PC-3 (cell line): Measurements from ENCODE around the gene FZR1. TPM values are rescaled to one million over a fixed set of nuclear protein-coding genes. Genes with fewer than 3 reads are reported as not detected.

Experiments used
- ATAC-seq: fragments of 200-7000 bp; cut with Tn5 transposase; 2 replicates; pipeline ENCODE4 v1.9.1; 2020; ENCODE audit warnings: mild to moderate bottlenecking, moderate library complexity
- BruUV-seq: library from RNA; stranded (reverse); fragments of 400-500 nt; replicated peaks from 2 replicates; lab custom pipeline; 2021; lab: Mats Ljungman, UMichigan
- CTCF ChIA-PET: fragments of 300-600 bp; sonication (Branson Sonifier 250); formaldehyde crosslinking; loops from one replicate; lab custom pipeline; 2022; ENCODE audit warnings: antibody characterized with exemption; lab: Charles Lee
- POLR2A ChIA-PET: fragments of 300-600 bp; sonication (Branson Sonifier 250); formaldehyde crosslinking; loops from one replicate; lab custom pipeline; 2022; ENCODE audit warnings: antibody characterized with exemption; ENCODE audit not compliant: unreplicated experiment; lab: Charles Lee
- DNase-seq: peaks from one replicate; pipeline ENCODE4 v3.0.0-alpha.2; 2015
- H2AFZ ChIP-seq: fragments of 300-600 bp; sonication (generic); 2 replicates; pipeline ENCODE4 v1.6.0; 2016; ENCODE audit warnings: antibody characterized with exemption, low read length
- H3F3A ChIP-seq: fragments of 300-600 bp; sonication (generic); one replicate; pipeline ENCODE4 v1.6.0; 2017; ENCODE audit warnings: antibody characterized with exemption, low read length, control low read depth, mild to moderate bottlenecking; ENCODE audit not compliant: unreplicated experiment
- H3K27ac ChIP-seq: fragments of 300-600 bp; sonication (generic); 2 replicates; pipeline ENCODE4 v1.5.1; 2016; ENCODE audit warnings: mild to moderate bottlenecking, low read length
- H3K27me3 ChIP-seq: fragments of 300-600 bp; sonication (generic); 2 replicates; pipeline ENCODE4 v1.6.1; 2016; ENCODE audit warnings: low read length, mixed read lengths
- H3K36me3 ChIP-seq: fragments of 300-600 bp; sonication (generic); 2 replicates; pipeline ENCODE4 v1.6.1; 2016; ENCODE audit warnings: low read depth, mixed run types, low read length, mixed read lengths
- H3K4me1 ChIP-seq: fragments of 300-600 bp; sonication (generic); 2 replicates; pipeline ENCODE4 v1.5.1; 2016; ENCODE audit warnings: low read length; ENCODE audit not compliant: insufficient read depth
- H3K4me2 ChIP-seq: fragments of 300-600 bp; sonication (generic); 2 replicates; pipeline ENCODE4 v1.6.0; 2016; ENCODE audit warnings: low read length
- H3K4me3 ChIP-seq: fragments of 300-600 bp; sonication (generic); 2 replicates; pipeline ENCODE4 v1.5.1; 2016; ENCODE audit warnings: mild to moderate bottlenecking, low read length, mixed read lengths
- H3K79me2 ChIP-seq: fragments of 300-600 bp; sonication (generic); 2 replicates; pipeline ENCODE4 v1.6.1; 2017; ENCODE audit warnings: low read length, mixed read lengths
- H3K9ac ChIP-seq: fragments of 300-600 bp; sonication (generic); 2 replicates; pipeline ENCODE4 v1.6.0; 2016; ENCODE audit warnings: mild to moderate bottlenecking, low read length
- H3K9me2 ChIP-seq: fragments of 300-600 bp; sonication (generic); replicated peaks from 2 replicates; pipeline ENCODE4 v1.6.1; 2016; ENCODE audit warnings: mixed run types, low read length, mixed read lengths
- H3K9me3 ChIP-seq: fragments of 300-600 bp; sonication (generic); 2 replicates; pipeline ENCODE4 v1.6.1; 2016; ENCODE audit warnings: low read length, mixed read lengths
- H4K20me1 ChIP-seq: fragments of 300-600 bp; sonication (generic); 2 replicates; pipeline ENCODE4 v1.6.1; 2016; ENCODE audit warnings: low read length, mixed read lengths
- EZH2 ChIP-seq: fragments of 300-600 bp; sonication (generic); IDR thresholded peaks from one replicate; pipeline ENCODE4 v1.6.1; 2017; ENCODE audit warnings: antibody characterized with exemption, mild to moderate bottlenecking, low read length; ENCODE audit not compliant: unreplicated experiment
- EZH2phosphoT487 ChIP-seq: fragments of 300-600 bp; sonication (generic); IDR thresholded peaks from 2 replicates; pipeline ENCODE4 v1.6.1; 2018; ENCODE audit warnings: mild to moderate bottlenecking, antibody characterized with exemption, low read length, borderline replicate concordance
- intact Hi-C: fragments of 100-400 bp; cut with micrococcal nuclease; formaldehyde crosslinking; loops from 2 replicates; pipeline ENCODE4 v1.9.0; 2023
- total RNA-seq: library from RNA; depleted of rRNA; stranded (reverse); fragments of >200 nt; gene quantifications from 2 replicates; pipeline ENCODE4 v1.2.3, GENCODE V29; 2014
- TF ChIP-seq, protein P1 (sequence below): fragments of 300-600 bp; sonication (generic); conservative IDR thresholded peaks from 2 replicates; pipeline ENCODE4 v1.5.1; 2017; ENCODE audit warnings: antibody characterized with exemption, low read depth, mild to moderate bottlenecking, low read length

FZR1 gene
- total RNA-seq, 1 experiment from 2014 or later: 53.6 TPM

DNA sequence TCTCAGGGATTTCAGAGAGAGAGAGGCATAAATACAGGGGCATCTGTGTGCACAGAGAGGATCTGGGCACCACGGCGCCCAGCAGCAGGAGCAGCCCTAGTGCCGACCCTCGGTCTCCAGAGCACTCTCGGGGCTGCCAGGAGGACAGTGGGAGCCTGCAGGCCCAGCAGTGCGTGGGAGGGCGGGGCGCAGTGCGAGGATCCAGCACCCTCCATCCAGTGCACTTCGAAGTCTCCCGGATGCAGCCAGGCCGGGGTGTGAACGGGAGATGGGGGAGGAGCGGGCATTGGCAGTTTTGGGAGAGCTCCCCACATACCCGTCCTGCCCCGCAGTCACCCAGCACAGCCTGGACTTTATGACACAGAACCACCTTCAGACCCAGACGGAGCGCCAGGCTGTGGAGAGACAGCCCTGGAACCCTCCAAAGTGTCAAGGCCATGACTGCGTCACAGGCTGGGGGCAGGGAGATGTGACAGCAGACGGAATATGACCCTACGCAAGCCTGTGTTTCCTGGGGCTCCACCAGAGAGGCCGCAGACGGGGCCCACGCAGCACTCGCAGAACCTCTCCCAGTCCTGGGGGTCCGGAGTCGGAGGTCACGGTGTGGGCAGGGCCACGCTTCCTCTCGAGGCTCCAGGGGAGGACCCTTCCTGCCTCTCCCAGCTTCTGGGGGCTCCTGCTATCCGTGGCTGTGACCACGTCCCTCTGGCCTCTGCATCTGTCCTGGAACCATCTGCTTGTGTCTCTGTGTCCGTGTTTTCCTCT is 18.1 kb downstream of the FZR1 start:
- no peak for ATAC-seq
- no peak for DNase-seq
- TF ChIP-seq, protein P1, sequence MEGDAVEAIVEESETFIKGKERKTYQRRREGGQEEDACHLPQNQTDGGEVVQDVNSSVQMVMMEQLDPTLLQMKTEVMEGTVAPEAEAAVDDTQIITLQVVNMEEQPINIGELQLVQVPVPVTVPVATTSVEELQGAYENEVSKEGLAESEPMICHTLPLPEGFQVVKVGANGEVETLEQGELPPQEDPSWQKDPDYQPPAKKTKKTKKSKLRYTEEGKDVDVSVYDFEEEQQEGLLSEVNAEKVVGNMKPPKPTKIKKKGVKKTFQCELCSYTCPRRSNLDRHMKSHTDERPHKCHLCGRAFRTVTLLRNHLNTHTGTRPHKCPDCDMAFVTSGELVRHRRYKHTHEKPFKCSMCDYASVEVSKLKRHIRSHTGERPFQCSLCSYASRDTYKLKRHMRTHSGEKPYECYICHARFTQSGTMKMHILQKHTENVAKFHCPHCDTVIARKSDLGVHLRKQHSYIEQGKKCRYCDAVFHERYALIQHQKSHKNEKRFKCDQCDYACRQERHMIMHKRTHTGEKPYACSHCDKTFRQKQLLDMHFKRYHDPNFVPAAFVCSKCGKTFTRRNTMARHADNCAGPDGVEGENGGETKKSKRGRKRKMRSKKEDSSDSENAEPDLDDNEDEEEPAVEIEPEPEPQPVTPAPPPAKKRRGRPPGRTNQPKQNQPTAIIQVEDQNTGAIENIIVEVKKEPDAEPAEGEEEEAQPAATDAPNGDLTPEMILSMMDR: no peak
- TF ChIP-seq EZH2: no peak
- no peak for TF ChIP-seq EZH2phosphoT487
- Histone ChIP-seq H3K9ac (no peak overlapping the region), H3K4me1 (no peaks in the 10 kb centered on the region), H3K36me3 (no peaks in the 10 kb centered on the region; the same call in 1 of the 2 replicates), H3K4me3 (no peak overlapping the region), H3K9me2 (no peaks in the 10 kb centered on the region), H4K20me1 (peaks cover 3% of the 10 kb centered on the region; the same call in 1 of the 2 replicates), H3K27ac (no peak overlapping the region), H2AFZ (no peak overlapping the region), H3K79me2 (peaks cover 27% of the 10 kb centered on the region), H3K9me3 (no peaks in the 10 kb centered on the region), H3K4me2 (no peak overlapping the region), H3F3A (no peaks in the 10 kb centered on the region), H3K27me3 (no peaks in the 10 kb centered on the region)
- no TSS peak for BruUV-seq
- ChIA-PET CTCF (no interaction called here), POLR2A (no interaction called here)
- intact Hi-C loops: no loop called here

DNA sequence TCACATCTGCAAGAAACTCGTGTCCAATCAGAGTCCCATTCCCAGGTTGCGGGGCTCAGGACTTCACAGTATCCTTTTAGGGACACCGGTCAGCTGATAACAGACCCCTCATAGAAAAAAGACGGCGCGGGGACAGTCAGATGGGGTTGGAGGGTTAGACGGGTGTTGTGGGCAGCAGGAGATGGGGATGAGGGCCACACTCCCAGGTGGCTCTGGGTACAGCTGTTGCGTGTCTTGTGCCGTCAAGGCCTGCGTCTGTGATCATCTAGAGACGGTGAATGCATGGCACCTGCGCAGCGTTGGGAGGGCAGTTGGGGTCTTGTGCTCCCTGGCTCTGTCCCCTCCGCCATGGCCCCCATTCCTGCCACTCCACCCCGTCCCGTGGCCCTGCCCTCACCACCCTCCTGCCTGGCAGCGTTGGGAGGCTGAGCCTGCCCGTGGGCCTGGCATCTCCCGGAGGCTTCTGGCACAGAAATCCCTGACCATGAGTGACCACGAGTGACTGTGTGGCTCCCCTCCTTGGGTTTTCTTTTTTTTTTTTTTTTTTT is 18.9 kb downstream of the FZR1 start:
- H3K27ac ChIP-seq: no peak overlapping the region
- CTCF ChIA-PET: no interaction called here
- intact Hi-C loops: no loop called here
- H3K9me2 ChIP-seq: no peaks in the 10 kb centered on the region
- POLR2A ChIA-PET: no interaction called here
- DNase-seq: no peak
- H2AFZ ChIP-seq: no peak overlapping the region
- no TSS peak for BruUV-seq
- H3K36me3 ChIP-seq: no peaks in the 10 kb centered on the region; the same call in 1 of the 2 replicates
- TF ChIP-seq, protein P1: no peak
- no peak for TF ChIP-seq EZH2
- no peak for TF ChIP-seq EZH2phosphoT487
- H3K4me3 ChIP-seq: no peak overlapping the region
- H3K27me3 ChIP-seq: no peaks in the 10 kb centered on the region
- no peaks in the 10 kb centered on the region for H3K9me3 ChIP-seq
- no peaks in the 10 kb centered on the region for H3K4me1 ChIP-seq
- 0 out of 2 replicates have a peak, but pooled peaks cover under 1% of the 10 kb centered on the region for H4K20me1 ChIP-seq
- H3F3A ChIP-seq: no peaks in the 10 kb centered on the region
- ATAC-seq: no peak
- peaks cover 20% of the 10 kb centered on the region for H3K79me2 ChIP-seq
- H3K9ac ChIP-seq: no peak overlapping the region
- H3K4me2 ChIP-seq: no peak overlapping the region
